PFSK-1 (cell line): ENCODE data around the gene WIZ.

ENCODE experiments used
- FOXP2 ChIP-seq: optimal IDR thresholded peaks from 2 replicates; pipeline ENCODE3; 2011; ENCODE audit warnings: borderline replicate concordance, control low read depth, inconsistent platforms; ENCODE audit not compliant: insufficient read depth; ENCODE audit errors: extremely low read length, extremely low read depth
- POLR2AphosphoS5 ChIP-seq: IDR thresholded peaks from 2 replicates; pipeline ENCODE4 v1.6.1; 2012; ENCODE audit warnings: low read depth, mild to moderate bottlenecking, control low read depth, low read length, moderate library complexity
- REST ChIP-seq, 2 experiments: IDR thresholded peaks; 2 replicates each; pipeline versions ENCODE4 v1.6.1 to v1.8.0; 2011 to 2012; ENCODE audit warnings: low read depth in 2 of 2, low read length in 2 of 2, control low read depth in 1 of 2, inconsistent platforms in 1 of 2, mild to moderate bottlenecking in 1 of 2, moderate library complexity in 1 of 2; ENCODE audit not compliant: insufficient read depth in 1 of 2
- SIN3A ChIP-seq: IDR thresholded peaks from 2 replicates; pipeline ENCODE4 v1.6.1; 2012; ENCODE audit warnings: mild to moderate bottlenecking, low read length, moderate library complexity, borderline replicate concordance; ENCODE audit not compliant: insufficient read depth
- TAF1 ChIP-seq: IDR thresholded peaks from 2 replicates; pipeline ENCODE4 v1.6.1; 2012; ENCODE audit warnings: low read length, control low read depth, borderline replicate concordance; ENCODE audit not compliant: insufficient read depth

WIZ gene

GRCh38 chr19:15399234-15399515 is 50.6 kb downstream of the WIZ start:
- TF ChIP-seq TAF1 (no peak), REST (IDR thresholded peaks at IDR 0.05; ENCODE audit: insufficient read depth in 1 of 2, low read depth in 2 of 2, low read length in 2 of 2) (no peak), FOXP2 (no peak), SIN3A (no peak)

- TF ChIP-seq POLR2AphosphoS5, result no peak
- TF ChIP-seq FOXP2, result no peak
- no peak for TF ChIP-seq TAF1
- no peak for TF ChIP-seq REST (IDR thresholded peaks at IDR 0.05; ENCODE audit: insufficient read depth in 1 of 2, low read depth in 2 of 2, low read length in 2 of 2)
- TF ChIP-seq SIN3A, result no peak
These were observed 51.1 kb downstream of the WIZ start for GRCh38 chr19:15398501-15399233.

- no peak for TF ChIP-seq FOXP2
- TF ChIP-seq TAF1, result no peak
- no peak for TF ChIP-seq SIN3A
- no peak for TF ChIP-seq POLR2AphosphoS5
- TF ChIP-seq REST (IDR thresholded peaks at IDR 0.05; ENCODE audit: insufficient read depth in 1 of 2, low read depth in 2 of 2, low read length in 2 of 2), result no peak
These were observed 52.0 kb downstream of the WIZ start for GRCh38 chr19:15397782-15398181.

GRCh38 chr19:15397236-15397635 is 52.5 kb downstream of the WIZ start:
- TF ChIP-seq TAF1 (no peak), FOXP2 (no peak), REST (IDR thresholded peaks at IDR 0.05; ENCODE audit: insufficient read depth in 1 of 2, low read depth in 2 of 2, low read length in 2 of 2) (no peak), SIN3A (no peak), POLR2AphosphoS5 (no peak)

- TF ChIP-seq FOXP2 (no peak), TAF1 (no peak), POLR2AphosphoS5 (no peak), REST (IDR thresholded peaks at IDR 0.05; ENCODE audit: insufficient read depth in 1 of 2, low read depth in 2 of 2, low read length in 2 of 2) (no peak), SIN3A (no peak)
These were observed 53.3 kb downstream of the WIZ start for GRCh38 chr19:15396436-15396835.
